GM06990 (cell line): ENCODE results near the gene LTBP2.

Experiments used
- DNase-seq: peaks from one replicate; pipeline ENCODE4 v3.0.0-alpha.2; 2011; ENCODE audit not compliant: insufficient read length; ENCODE audit errors: extremely low read depth
- H3K27me3 ChIP-seq: replicated peaks from 2 replicates; pipeline ENCODE4 v1.6.0; 2011; ENCODE audit warnings: low read length; ENCODE audit not compliant: control insufficient read depth, insufficient read depth
- H3K36me3 ChIP-seq: 2 replicates; pipeline ENCODE4 v1.5.1; 2011; ENCODE audit warnings: low read length; ENCODE audit not compliant: control insufficient read depth, insufficient read depth
- H3K4me3 ChIP-seq: replicated peaks from 2 replicates; pipeline ENCODE4 v1.5.1; 2011; ENCODE audit warnings: low read depth, mild to moderate bottlenecking, control low read depth, low read length
- TF ChIP-seq, protein P1 (sequence below): IDR thresholded peaks from 2 replicates; pipeline ENCODE4 v1.5.1; 2011; ENCODE audit warnings: low read length, control low read depth, mild to moderate bottlenecking, inconsistent platforms; ENCODE audit not compliant: insufficient read depth, poor library complexity, severe bottlenecking

Gene LTBP2

DNA sequence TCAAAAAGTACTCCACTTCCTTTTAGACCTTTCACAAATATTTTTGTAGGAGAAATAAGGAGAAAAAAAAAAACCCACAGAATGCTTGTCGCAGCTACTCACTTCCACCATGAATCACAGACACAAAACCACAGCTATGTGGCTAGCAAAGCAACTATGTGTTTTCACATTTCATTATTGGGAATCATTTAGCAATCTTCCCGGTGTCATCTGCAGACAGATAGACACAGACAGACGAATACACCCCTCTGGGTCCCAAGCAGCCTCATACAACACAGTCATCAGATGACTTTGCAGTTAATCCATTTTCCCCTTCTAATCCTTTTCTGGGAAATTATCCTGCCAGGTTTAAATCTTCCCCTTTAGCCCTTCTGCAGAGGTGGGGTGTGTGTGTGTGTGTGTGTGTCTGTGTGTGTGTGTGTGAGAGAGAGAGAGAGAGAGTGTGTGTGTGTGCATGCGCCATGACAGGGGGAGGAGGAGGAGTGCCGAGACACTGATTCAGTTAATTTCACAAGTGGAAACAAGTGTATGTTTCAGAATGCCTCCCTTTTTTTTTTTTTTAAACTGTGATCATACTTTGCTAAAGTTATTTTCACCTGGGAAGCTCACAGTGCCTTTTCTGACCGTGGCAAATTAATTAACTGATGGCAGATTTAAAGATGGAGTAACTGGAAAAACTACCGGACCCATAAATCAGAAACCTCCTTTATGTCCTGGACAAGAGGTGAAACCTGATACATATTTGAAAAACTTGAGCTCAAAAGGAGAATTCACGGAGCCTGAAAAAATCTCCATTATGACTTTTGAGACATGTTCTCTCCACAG lies 39.9 kb downstream of the LTBP2 start:
- Histone ChIP-seq H3K27me3 (no peaks in the 10 kb centered on the region), H3K36me3 (no peaks in the 10 kb centered on the region), H3K4me3 (no peak overlapping the region)
- no peak for DNase-seq
- TF ChIP-seq, protein P1, sequence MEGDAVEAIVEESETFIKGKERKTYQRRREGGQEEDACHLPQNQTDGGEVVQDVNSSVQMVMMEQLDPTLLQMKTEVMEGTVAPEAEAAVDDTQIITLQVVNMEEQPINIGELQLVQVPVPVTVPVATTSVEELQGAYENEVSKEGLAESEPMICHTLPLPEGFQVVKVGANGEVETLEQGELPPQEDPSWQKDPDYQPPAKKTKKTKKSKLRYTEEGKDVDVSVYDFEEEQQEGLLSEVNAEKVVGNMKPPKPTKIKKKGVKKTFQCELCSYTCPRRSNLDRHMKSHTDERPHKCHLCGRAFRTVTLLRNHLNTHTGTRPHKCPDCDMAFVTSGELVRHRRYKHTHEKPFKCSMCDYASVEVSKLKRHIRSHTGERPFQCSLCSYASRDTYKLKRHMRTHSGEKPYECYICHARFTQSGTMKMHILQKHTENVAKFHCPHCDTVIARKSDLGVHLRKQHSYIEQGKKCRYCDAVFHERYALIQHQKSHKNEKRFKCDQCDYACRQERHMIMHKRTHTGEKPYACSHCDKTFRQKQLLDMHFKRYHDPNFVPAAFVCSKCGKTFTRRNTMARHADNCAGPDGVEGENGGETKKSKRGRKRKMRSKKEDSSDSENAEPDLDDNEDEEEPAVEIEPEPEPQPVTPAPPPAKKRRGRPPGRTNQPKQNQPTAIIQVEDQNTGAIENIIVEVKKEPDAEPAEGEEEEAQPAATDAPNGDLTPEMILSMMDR = no peak

DNA sequence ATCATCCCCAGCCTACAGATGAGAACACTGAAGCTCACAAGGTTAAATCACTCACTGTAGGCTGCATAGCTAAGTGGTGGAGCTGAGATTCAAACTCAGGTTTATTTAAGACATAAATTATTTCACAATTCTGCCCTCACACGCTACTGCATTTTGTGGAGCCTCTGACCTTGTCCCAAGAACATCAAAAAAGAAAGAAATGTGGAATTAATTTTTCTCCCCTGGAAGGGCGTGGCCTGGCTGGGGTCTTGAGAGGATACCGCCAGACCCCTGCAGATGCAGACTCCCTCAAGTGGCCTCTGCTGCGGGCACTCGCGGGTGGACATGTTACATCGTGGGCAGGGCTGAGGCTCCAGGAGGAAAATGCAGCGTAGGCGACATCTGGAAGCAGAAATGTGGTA lies 40.6 kb downstream of the LTBP2 start:
- DNase-seq = no peak
- no peaks in the 10 kb centered on the region for H3K27me3 ChIP-seq
- TF ChIP-seq, protein P1 = no peak
- H3K36me3 ChIP-seq = no peaks in the 10 kb centered on the region
- H3K4me3 ChIP-seq = no peak overlapping the region

DNA sequence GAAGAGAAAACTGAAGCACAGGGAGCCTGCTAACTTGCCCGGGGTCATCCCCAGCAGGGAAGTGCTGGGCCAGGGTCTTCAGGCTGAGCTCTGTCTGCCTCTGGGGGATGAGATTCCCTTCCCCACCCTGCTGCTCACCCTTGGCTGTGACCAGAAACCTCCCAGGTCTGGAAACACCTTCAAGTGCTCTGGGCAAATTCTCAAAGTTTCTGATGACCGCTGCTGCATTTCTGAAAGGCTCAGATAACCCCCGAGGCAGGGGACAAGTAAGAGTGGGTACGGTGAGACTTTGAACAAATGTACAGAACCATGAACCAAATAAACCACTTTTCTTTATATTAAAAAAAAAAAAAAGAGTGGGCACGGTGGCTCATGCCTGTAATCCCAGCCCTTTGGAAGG lies 41.3 kb downstream of the LTBP2 start:
- no peak for DNase-seq
- Histone ChIP-seq H3K36me3 (no peaks in the 10 kb centered on the region), H3K27me3 (no peaks in the 10 kb centered on the region), H3K4me3 (no peak overlapping the region)
- TF ChIP-seq, protein P1 = no peak

DNA sequence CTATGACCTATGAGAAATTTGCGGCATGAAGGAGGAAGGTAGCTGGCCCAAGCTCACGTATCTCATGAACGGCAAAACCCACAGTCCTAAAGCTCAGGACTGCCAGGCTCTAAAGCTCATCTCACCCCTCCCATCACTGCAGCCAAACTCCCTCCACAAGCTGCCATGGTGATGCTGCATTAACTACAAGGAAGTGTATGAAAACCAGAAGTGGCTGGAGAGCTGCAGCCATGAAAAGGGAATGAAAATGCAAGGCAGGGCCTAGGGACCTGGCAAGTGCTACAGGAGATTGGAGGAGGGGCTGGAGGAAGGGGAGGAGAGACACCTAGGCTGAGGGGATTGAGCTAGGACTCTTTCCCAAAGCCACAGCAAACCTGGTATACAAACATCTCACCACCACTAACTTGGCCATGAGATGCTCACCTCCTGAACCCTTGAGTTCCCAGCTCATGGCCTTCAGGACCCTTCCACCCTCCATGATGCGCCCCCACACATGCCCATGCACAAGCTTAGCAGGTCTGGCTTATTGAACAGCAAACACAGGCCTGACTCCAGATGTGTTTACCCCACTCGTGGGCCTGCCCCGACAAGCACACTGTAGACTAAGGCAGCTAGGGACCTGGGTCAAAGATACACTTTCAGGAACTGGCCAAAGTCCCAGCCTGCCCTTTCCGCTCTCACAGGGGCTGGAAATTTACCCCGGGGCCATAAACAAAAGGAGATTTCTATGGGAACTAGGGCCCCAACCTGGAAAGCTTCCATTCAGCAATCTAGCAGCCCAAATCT lies 42.0 kb downstream of the LTBP2 start:
- Histone ChIP-seq H3K4me3 (no peak overlapping the region), H3K36me3 (no peaks in the 10 kb centered on the region), H3K27me3 (no peaks in the 10 kb centered on the region)
- no peak for DNase-seq
- TF ChIP-seq, protein P1 = no peak

DNA sequence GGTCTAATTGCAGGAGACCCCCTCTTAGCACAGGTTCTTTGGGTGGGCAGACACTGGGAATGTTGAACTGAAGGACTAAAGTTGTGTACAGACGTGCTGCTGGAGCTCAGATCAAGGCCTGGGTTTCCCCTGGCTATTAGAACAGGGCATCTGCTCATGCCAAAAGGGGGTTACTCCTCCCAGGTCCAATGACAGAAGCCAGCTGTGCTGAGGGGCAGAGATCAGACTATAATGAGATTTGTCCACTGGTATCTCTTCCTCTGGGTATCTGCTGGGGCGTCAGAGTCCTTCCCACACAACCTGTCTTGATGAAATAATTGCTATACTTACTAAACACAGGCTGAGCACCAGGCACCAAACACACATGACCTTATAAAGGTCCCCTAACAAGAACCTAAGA lies 42.6 kb downstream of the LTBP2 start:
- DNase-seq = no peak
- Histone ChIP-seq H3K4me3 (no peak overlapping the region), H3K36me3 (no peaks in the 10 kb centered on the region), H3K27me3 (no peaks in the 10 kb centered on the region)
- TF ChIP-seq, protein P1 = no peak
